ENCODE data around the gene LRWD1. TPM values are rescaled to one million over a fixed set of nuclear protein-coding genes. Genes with fewer than 3 reads are reported as not detected.
A peak's percentile ranks its signal among the peaks of the same experiment; 100 is the strongest.
"Not testable (repeated sequence)": the region's sequence is repeated elsewhere in the genome, so short reads cannot be mapped to it uniquely, and the experiment has no call there.

Gene LRWD1
- polyA plus RNA-seq, 2 donors = 6.3 to 9.5 TPM

- H3K4me1 ChIP-seq (ENCODE audit: control insufficient read depth in 2 of 2, insufficient read depth in 2 of 2, low read length in 1 of 2) = peaks cover 2% of the 10 kb centered on the region in 2 donors
- WGBS, 2 donors = 66 to 67% methylated on average over 7 of the region's 7 CpGs
- no peak overlapping the region for H3K4me3 ChIP-seq (ENCODE audit: low read depth in 1 of 2, low read length in 2 of 2)
- H3K36me3 ChIP-seq (ENCODE audit: control insufficient read depth in 2 of 2, insufficient read depth in 2 of 2, low read length in 1 of 2) = peaks cover 0 to 15% of the 10 kb centered on the region in 2 donors
- no peaks in the 10 kb centered on the region for H3K9me3 ChIP-seq (ENCODE audit: control insufficient read depth in 2 of 2, insufficient read depth in 1 of 2, low read depth in 1 of 2, low read length in 1 of 2)
- H3K27me3 ChIP-seq (ENCODE audit: control insufficient read depth in 1 of 2, insufficient read depth in 2 of 2, low read length in 2 of 2) = no peaks in the 10 kb centered on the region
- H3K27ac ChIP-seq (ENCODE audit: low read depth in 2 of 2, low read length in 1 of 2) = no peak overlapping the region
Measured at GRCh38 chr7:102453319-102453718, 11.5 kb upstream of the LRWD1 start.

- WGBS, 2 donors = 65 to 67% methylated on average over 12 of the region's 12 CpGs
- peaks cover 0 to 20% of the 10 kb centered on the region in 2 donors for H3K36me3 ChIP-seq (ENCODE audit: control insufficient read depth in 2 of 2, insufficient read depth in 2 of 2, low read length in 1 of 2)
- H3K4me3 ChIP-seq (ENCODE audit: low read depth in 1 of 2, low read length in 2 of 2) = no peak overlapping the region
- H3K27ac ChIP-seq (ENCODE audit: low read depth in 2 of 2, low read length in 1 of 2) = peak overlapping the region in 1 of 2 donors; percentile 1
- H3K9me3 ChIP-seq (ENCODE audit: control insufficient read depth in 2 of 2, insufficient read depth in 1 of 2, low read depth in 1 of 2, low read length in 1 of 2) = no peaks in the 10 kb centered on the region
- H3K27me3 ChIP-seq (ENCODE audit: control insufficient read depth in 1 of 2, insufficient read depth in 2 of 2, low read length in 2 of 2) = no peaks in the 10 kb centered on the region
- peaks cover 2% of the 10 kb centered on the region in 2 donors for H3K4me1 ChIP-seq (ENCODE audit: control insufficient read depth in 2 of 2, insufficient read depth in 2 of 2, low read length in 1 of 2)
Measured at GRCh38 chr7:102454468-102454867, 10.3 kb upstream of the LRWD1 start.

- H3K4me3 ChIP-seq (ENCODE audit: low read depth in 1 of 2, low read length in 2 of 2) = not testable (repeated sequence)
- WGBS, 2 donors = 93% methylated on average over 10 of the region's 10 CpGs
- H3K36me3 ChIP-seq (ENCODE audit: control insufficient read depth in 2 of 2, insufficient read depth in 2 of 2, low read length in 1 of 2) = peaks cover 0 to 21% of the 10 kb centered on the region in 2 donors
Measured at GRCh38 chr7:102454932-102455331, 9.9 kb upstream of the LRWD1 start.

GRCh38 chr7:102455596-102455995 is 9.2 kb upstream of the LRWD1 start:
- WGBS, 2 donors = 90 to 91% methylated on average over 11 of the region's 11 CpGs
- no peak overlapping the region for H3K4me3 ChIP-seq (ENCODE audit: low read depth in 1 of 2, low read length in 2 of 2)

More at GRCh38 chr7:102454932-102455331, 9.9 kb upstream of the LRWD1 start:
- not testable (repeated sequence) for H3K27me3 ChIP-seq (ENCODE audit: control insufficient read depth in 1 of 2, insufficient read depth in 2 of 2, low read length in 2 of 2); H3K4me1 ChIP-seq (ENCODE audit: control insufficient read depth in 2 of 2, insufficient read depth in 2 of 2, low read length in 1 of 2); H3K27ac ChIP-seq (ENCODE audit: low read depth in 2 of 2, low read length in 1 of 2); H3K9me3 ChIP-seq (ENCODE audit: control insufficient read depth in 2 of 2, insufficient read depth in 1 of 2, low read depth in 1 of 2, low read length in 1 of 2)

GRCh38 chr7:102456327-102456726 is 8.5 kb upstream of the LRWD1 start:
- Histone ChIP-seq H3K27me3 (ENCODE audit: control insufficient read depth in 1 of 2, insufficient read depth in 2 of 2, low read length in 2 of 2) (no peaks in the 10 kb centered on the region), H3K4me3 (ENCODE audit: low read depth in 1 of 2, low read length in 2 of 2) (no peak overlapping the region), H3K4me1 (ENCODE audit: control insufficient read depth in 2 of 2, insufficient read depth in 2 of 2, low read length in 1 of 2) (peaks cover under 1 to 2% of the 10 kb centered on the region in 2 donors), H3K36me3 (ENCODE audit: control insufficient read depth in 2 of 2, insufficient read depth in 2 of 2, low read length in 1 of 2) (peaks cover 0 to 21% of the 10 kb centered on the region in 2 donors), H3K27ac (ENCODE audit: low read depth in 2 of 2, low read length in 1 of 2) (no peak overlapping the region), H3K9me3 (ENCODE audit: control insufficient read depth in 2 of 2, insufficient read depth in 1 of 2, low read depth in 1 of 2, low read length in 1 of 2) (no peaks in the 10 kb centered on the region)
- WGBS, 2 donors = 83 to 86% methylated on average over 10 of the region's 10 CpGs

More at GRCh38 chr7:102455596-102455995, 9.2 kb upstream of the LRWD1 start:
- no peak overlapping the region for H3K27ac ChIP-seq (ENCODE audit: low read depth in 2 of 2, low read length in 1 of 2)
- no peaks in the 10 kb centered on the region for H3K9me3 ChIP-seq (ENCODE audit: control insufficient read depth in 2 of 2, insufficient read depth in 1 of 2, low read depth in 1 of 2, low read length in 1 of 2)
- H3K4me1 ChIP-seq (ENCODE audit: control insufficient read depth in 2 of 2, insufficient read depth in 2 of 2, low read length in 1 of 2) = peaks cover 2% of the 10 kb centered on the region in 2 donors
- H3K27me3 ChIP-seq (ENCODE audit: control insufficient read depth in 1 of 2, insufficient read depth in 2 of 2, low read length in 2 of 2) = no peaks in the 10 kb centered on the region
- H3K36me3 ChIP-seq (ENCODE audit: control insufficient read depth in 2 of 2, insufficient read depth in 2 of 2, low read length in 1 of 2) = peaks cover 0 to 21% of the 10 kb centered on the region in 2 donors

GRCh38 chr7:102457352-102457924 is 7.3 kb upstream of the LRWD1 start:
- no peaks in the 10 kb centered on the region for H3K9me3 ChIP-seq (ENCODE audit: control insufficient read depth in 2 of 2, insufficient read depth in 1 of 2, low read depth in 1 of 2, low read length in 1 of 2)
- WGBS, 2 donors = 91 to 93% methylated on average over 40 of the region's 40 CpGs
- H3K27ac ChIP-seq (ENCODE audit: low read depth in 2 of 2, low read length in 1 of 2) = no peak overlapping the region
- no peaks in the 10 kb centered on the region for H3K27me3 ChIP-seq (ENCODE audit: control insufficient read depth in 1 of 2, insufficient read depth in 2 of 2, low read length in 2 of 2)
- no peaks in the 10 kb centered on the region for H3K4me1 ChIP-seq (ENCODE audit: control insufficient read depth in 2 of 2, insufficient read depth in 2 of 2, low read length in 1 of 2)
- no peak overlapping the region for H3K4me3 ChIP-seq (ENCODE audit: low read depth in 1 of 2, low read length in 2 of 2)
- H3K36me3 ChIP-seq (ENCODE audit: control insufficient read depth in 2 of 2, insufficient read depth in 2 of 2, low read length in 1 of 2) = peaks cover 0 to 21% of the 10 kb centered on the region in 2 donors

GRCh38 chr7:102459221-102459844 is 5.5 kb upstream of the LRWD1 start:
- Histone ChIP-seq H3K9me3 (ENCODE audit: control insufficient read depth in 2 of 2, insufficient read depth in 1 of 2, low read depth in 1 of 2, low read length in 1 of 2) (no peaks in the 10 kb centered on the region), H3K4me1 (ENCODE audit: control insufficient read depth in 2 of 2, insufficient read depth in 2 of 2, low read length in 1 of 2) (peaks cover 0 to 2% of the 10 kb centered on the region in 2 donors), H3K27me3 (ENCODE audit: control insufficient read depth in 1 of 2, insufficient read depth in 2 of 2, low read length in 2 of 2) (no peaks in the 10 kb centered on the region), H3K4me3 (ENCODE audit: low read depth in 1 of 2, low read length in 2 of 2) (no peak overlapping the region), H3K36me3 (ENCODE audit: control insufficient read depth in 2 of 2, insufficient read depth in 2 of 2, low read length in 1 of 2) (peaks cover 0 to 21% of the 10 kb centered on the region in 2 donors), H3K27ac (ENCODE audit: low read depth in 2 of 2, low read length in 1 of 2) (no peak overlapping the region)
- 94 to 95% methylated on average over 23 to 24 of the region's 24 CpGs for WGBS, 2 donors

GRCh38 chr7:102460467-102460866 is 4.3 kb upstream of the LRWD1 start:
- Histone ChIP-seq H3K27me3 (ENCODE audit: control insufficient read depth in 1 of 2, insufficient read depth in 2 of 2, low read length in 2 of 2) (no peaks in the 10 kb centered on the region), H3K36me3 (ENCODE audit: control insufficient read depth in 2 of 2, insufficient read depth in 2 of 2, low read length in 1 of 2) (peaks cover 0 to 18% of the 10 kb centered on the region in 2 donors), H3K4me1 (ENCODE audit: control insufficient read depth in 2 of 2, insufficient read depth in 2 of 2, low read length in 1 of 2) (peaks cover 0 to 2% of the 10 kb centered on the region in 2 donors), H3K4me3 (ENCODE audit: low read depth in 1 of 2, low read length in 2 of 2) (no peak overlapping the region), H3K9me3 (ENCODE audit: control insufficient read depth in 2 of 2, insufficient read depth in 1 of 2, low read depth in 1 of 2, low read length in 1 of 2) (no peaks in the 10 kb centered on the region), H3K27ac (ENCODE audit: low read depth in 2 of 2, low read length in 1 of 2) (no peak overlapping the region)
- WGBS, 2 donors = 89 to 94% methylated on average over 8 of the region's 8 CpGs

- H3K27ac ChIP-seq (ENCODE audit: low read depth in 2 of 2, low read length in 1 of 2) = peak overlapping the region in 1 of 2 donors; percentile 47
- 11 to 12% methylated on average over 24 of the region's 24 CpGs for WGBS, 2 donors
- peaks cover 5 to 8% of the 10 kb centered on the region in 2 donors for H3K4me1 ChIP-seq (ENCODE audit: control insufficient read depth in 2 of 2, insufficient read depth in 2 of 2, low read length in 1 of 2)
Measured at GRCh38 chr7:102463841-102464576, 775 bp upstream of the LRWD1 start.

More at GRCh38 chr7:102463841-102464576, 775 bp upstream of the LRWD1 start:
- no peaks in the 10 kb centered on the region for H3K9me3 ChIP-seq (ENCODE audit: control insufficient read depth in 2 of 2, insufficient read depth in 1 of 2, low read depth in 1 of 2, low read length in 1 of 2)
- H3K36me3 ChIP-seq (ENCODE audit: control insufficient read depth in 2 of 2, insufficient read depth in 2 of 2, low read length in 1 of 2) = peaks cover 0 to 7% of the 10 kb centered on the region in 2 donors
- H3K27me3 ChIP-seq (ENCODE audit: control insufficient read depth in 1 of 2, insufficient read depth in 2 of 2, low read length in 2 of 2) = no peaks in the 10 kb centered on the region
- peak overlapping the region; percentile 84 to 93 for H3K4me3 ChIP-seq (ENCODE audit: low read depth in 1 of 2, low read length in 2 of 2)
